Activated CD4-positive, alpha-beta memory T cell treated with anti-CD3 and anti-CD28 coated beads, Interleukin-2, amount 10 ng/mL, durations not matched to agents 7 days and 5 days (primary cell): ENCODE data around the gene MOB3A. TPM values are rescaled to one million over a fixed set of nuclear protein-coding genes. Genes with fewer than 3 reads are reported as not detected.
"Not testable (repeated sequence)": the region's sequence is repeated elsewhere in the genome, so short reads cannot be mapped to it uniquely, and the experiment has no call there.

Experiments used
- CTCF ChIA-PET: fragments of 350-600 bp; sonication (Branson Sonifier 250); formaldehyde crosslinking; loops from one replicate; lab custom pipeline; 2021; ENCODE audit warnings: antibody characterized with exemption, inconsistent platforms; lab: Charles Lee
- POLR2A ChIA-PET: fragments of 350-600 bp; sonication (Branson Sonifier 250); formaldehyde crosslinking; loops from one replicate; lab custom pipeline; 2021; ENCODE audit warnings: antibody characterized with exemption; lab: Charles Lee
- DNase-seq: peaks from one replicate; pipeline ENCODE4 v3.0.0-alpha.2; 2020
- H3K27ac Mint-ChIP-seq: one replicate; pipeline ENCODE4 v1.8.0; 2021; ENCODE audit warnings: mild to moderate bottlenecking, mixed read lengths
- H3K27me3 Mint-ChIP-seq: one replicate; pipeline ENCODE4 v1.8.0; 2021; ENCODE audit warnings: mixed read lengths
- H3K36me3 Mint-ChIP-seq: one replicate; pipeline ENCODE4 v1.8.0; 2021; ENCODE audit warnings: low read depth, mixed read lengths
- H3K4me1 Mint-ChIP-seq: one replicate; pipeline ENCODE4 v1.8.0; 2021; ENCODE audit warnings: mixed read lengths
- H3K4me3 Mint-ChIP-seq: one replicate; pipeline ENCODE4 v1.8.0; 2021; ENCODE audit warnings: mild to moderate bottlenecking, mixed read lengths
- H3K9me3 Mint-ChIP-seq: one replicate; pipeline ENCODE4 v1.8.0; 2021; ENCODE audit warnings: mixed read lengths
- total RNA-seq, 2 experiments: library from RNA; stranded (reverse); gene quantifications; one replicate each; pipeline ENCODE4 v1.2.3, GENCODE V29; 2021

MOB3A gene
- total RNA-seq, 2 experiments from 2014 or later, result 242 to 251 TPM

- H3K27me3 Mint-ChIP-seq, result no peaks in the 10 kb centered on the region
- POLR2A ChIA-PET, result interaction anchor here (0.8 to 3.9 kb wide), 5 partner anchors 8 to 44 kb away, joined by 3 to 25 read pairs (median 20); partner anchors contain the start of gene MKNK2
- CTCF ChIA-PET, result interaction anchor here (1.2 to 2.5 kb wide), 2 partner anchors 10 to 21 kb away, joined by 3 to 11 read pairs; no protein-coding TSS in a partner anchor
- peak overlapping the region; percentile 79 for H3K27ac Mint-ChIP-seq
- H3K9me3 Mint-ChIP-seq, result no peaks in the 10 kb centered on the region
- no peak overlapping the region for H3K4me3 Mint-ChIP-seq
- H3K4me1 Mint-ChIP-seq, result peaks cover 34% of the 10 kb centered on the region
- peaks cover 28% of the 10 kb centered on the region for H3K36me3 Mint-ChIP-seq
- no peak for DNase-seq
Observed at GRCh38 chr19:2040647-2041432, 55.3 kb downstream of the MOB3A start.

- ChIA-PET POLR2A (interaction anchor here (0.6 to 3.9 kb wide), 4 partner anchors 7 to 28 kb away, joined by 3 to 20 read pairs (median 14); no protein-coding TSS in a partner anchor), CTCF (interaction anchor here (2.5 kb wide), 1 partner anchor 20 kb away, joined by 11 read pairs; no protein-coding TSS in a partner anchor)
- Mint-ChIP-seq H3K27ac (no peak overlapping the region), H3K9me3 (peaks cover 3% of the 10 kb centered on the region), H3K4me1 (peaks cover 36% of the 10 kb centered on the region), H3K27me3 (no peaks in the 10 kb centered on the region), H3K4me3 (no peak overlapping the region), H3K36me3 (peaks cover 28% of the 10 kb centered on the region)
- DNase-seq, result no peak
Observed at GRCh38 chr19:2039959-2040646, 56.0 kb downstream of the MOB3A start.

GRCh38 chr19:2039089-2039958, 56.8 kb downstream of the MOB3A start:
- POLR2A ChIA-PET, result interaction anchor here (0.6 to 3.9 kb wide), 4 partner anchors 10 to 48 kb away, joined by 3 to 20 read pairs (median 5); no protein-coding TSS in a partner anchor
- no peak overlapping the region for H3K4me3 Mint-ChIP-seq
- no peak for DNase-seq

GRCh38 chr19:2038284-2039088, 57.6 kb downstream of the MOB3A start:
- no peaks in the 10 kb centered on the region for H3K27me3 Mint-ChIP-seq
- H3K27ac Mint-ChIP-seq, result no peak overlapping the region
- H3K4me1 Mint-ChIP-seq, result peaks cover 34% of the 10 kb centered on the region
- ChIA-PET CTCF (no interaction called here), POLR2A (interaction anchor here (1.4 to 3.9 kb wide), 4 partner anchors 11 to 49 kb away, joined by 3 to 20 read pairs (median 6); partner anchors contain the start of gene MKNK2)
- peaks cover 26% of the 10 kb centered on the region for H3K36me3 Mint-ChIP-seq
- DNase-seq, result no peak
- H3K4me3 Mint-ChIP-seq, result no peak overlapping the region
- peaks cover 3% of the 10 kb centered on the region for H3K9me3 Mint-ChIP-seq

More at GRCh38 chr19:2039089-2039958, 56.8 kb downstream of the MOB3A start:
- Mint-ChIP-seq H3K9me3 (peaks cover 3% of the 10 kb centered on the region), H3K27ac (no peak overlapping the region), H3K36me3 (peaks cover 28% of the 10 kb centered on the region), H3K4me1 (peaks cover 38% of the 10 kb centered on the region), H3K27me3 (no peaks in the 10 kb centered on the region)
- CTCF ChIA-PET, result no interaction called here

GRCh38 chr19:2037651-2038255, 58.4 kb downstream of the MOB3A start:
- no peak for DNase-seq
- CTCF ChIA-PET, result no interaction called here
- H3K4me1 Mint-ChIP-seq, result peaks cover 32% of the 10 kb centered on the region
- H3K27me3 Mint-ChIP-seq, result no peaks in the 10 kb centered on the region
- H3K4me3 Mint-ChIP-seq, result no peak overlapping the region
- H3K36me3 Mint-ChIP-seq, result peaks cover 24% of the 10 kb centered on the region
- no peak overlapping the region for H3K27ac Mint-ChIP-seq
- POLR2A ChIA-PET, result interaction anchor here (1.4 to 3.9 kb wide), 3 partner anchors 11 to 50 kb away, joined by 3 to 20 read pairs (median 5); partner anchors contain the start of gene MKNK2
- peaks cover 3% of the 10 kb centered on the region for H3K9me3 Mint-ChIP-seq

GRCh38 chr19:2036424-2036823, 59.7 kb downstream of the MOB3A start:
- Mint-ChIP-seq H3K27me3 (no peaks in the 10 kb centered on the region), H3K36me3 (peaks cover 24% of the 10 kb centered on the region), H3K4me3 (no peak overlapping the region), H3K4me1 (peaks cover 38% of the 10 kb centered on the region), H3K27ac (no peak overlapping the region), H3K9me3 (peaks cover 3% of the 10 kb centered on the region)
- no peak for DNase-seq
- ChIA-PET CTCF (interaction anchor here (2.4 kb wide), 1 partner anchor 17 kb away, joined by 8 read pairs; no protein-coding TSS in a partner anchor), POLR2A (interaction anchor here (1.7 to 1.9 kb wide), 2 partner anchors 15 kb away, joined by 5 to 7 read pairs; partner anchors contain the start of gene MKNK2)

GRCh38 chr19:2035590-2035991, 60.5 kb downstream of the MOB3A start:
- H3K27ac Mint-ChIP-seq, result no peak overlapping the region
- no peaks in the 10 kb centered on the region for H3K27me3 Mint-ChIP-seq
- peaks cover 19% of the 10 kb centered on the region for H3K36me3 Mint-ChIP-seq
- peaks cover 3% of the 10 kb centered on the region for H3K9me3 Mint-ChIP-seq
- ChIA-PET POLR2A (interaction anchor here (1.0 to 1.9 kb wide), 6 partner anchors 8 to 139 kb away, joined by 3 to 7 read pairs (median 3); no protein-coding TSS in a partner anchor), CTCF (interaction anchor here (1.3 to 2.4 kb wide), 2 partner anchors 16 to 19 kb away, joined by 3 to 8 read pairs; no protein-coding TSS in a partner anchor)
- peak; percentile 15 for DNase-seq
- H3K4me1 Mint-ChIP-seq, result peaks cover 34% of the 10 kb centered on the region
- H3K4me3 Mint-ChIP-seq, result no peak overlapping the region

GRCh38 chr19:2034729-2035589, 61.2 kb downstream of the MOB3A start:
- H3K36me3 Mint-ChIP-seq, result peaks cover 15% of the 10 kb centered on the region
- ChIA-PET POLR2A (interaction anchor here (0.7 to 1.9 kb wide), 8 partner anchors 9 to 179 kb away, joined by 3 to 7 read pairs (median 3); partner anchors contain the start of gene AP3D1), CTCF (interaction anchor here (0.7 to 2.4 kb wide), 3 partner anchors 16 to 143 kb away, joined by 3 to 8 read pairs (median 3); no protein-coding TSS in a partner anchor)
- peaks cover 3% of the 10 kb centered on the region for H3K9me3 Mint-ChIP-seq
- DNase-seq, result peak; percentile 71
- no peak overlapping the region for H3K27ac Mint-ChIP-seq
- H3K4me1 Mint-ChIP-seq, result peaks cover 34% of the 10 kb centered on the region
- H3K4me3 Mint-ChIP-seq, result no peak overlapping the region
- H3K27me3 Mint-ChIP-seq, result no peaks in the 10 kb centered on the region

- H3K27me3 Mint-ChIP-seq, CTCF ChIA-PET, H3K9me3 Mint-ChIP-seq, H3K4me3 Mint-ChIP-seq, DNase-seq, H3K27ac Mint-ChIP-seq: not testable (repeated sequence)
- peaks cover 12% of the 10 kb centered on the region for H3K36me3 Mint-ChIP-seq
- POLR2A ChIA-PET, result interaction anchor here (1.0 to 3.0 kb wide), 5 partner anchors 7 to 137 kb away, joined by 3 to 20 read pairs (median 7); partner anchors contain the start of gene AP3D1
- peaks cover 34% of the 10 kb centered on the region for H3K4me1 Mint-ChIP-seq
Observed at GRCh38 chr19:2034253-2034652, 61.9 kb downstream of the MOB3A start.

GRCh38 chr19:2033825-2034159, 62.3 kb downstream of the MOB3A start:
- Mint-ChIP-seq H3K27ac (no peak overlapping the region), H3K4me3 (no peak overlapping the region), H3K36me3 (peaks cover 7% of the 10 kb centered on the region), H3K27me3 (no peaks in the 10 kb centered on the region), H3K9me3 (peaks cover 3% of the 10 kb centered on the region), H3K4me1 (peaks cover 34% of the 10 kb centered on the region)
- ChIA-PET POLR2A (interaction anchor here (1.0 to 3.0 kb wide), 3 partner anchors 8 to 137 kb away, joined by 3 to 20 read pairs (median 5); partner anchors contain the start of gene AP3D1), CTCF (no interaction called here)
- no peak for DNase-seq
